PC-9 (cell line): Measurements from ENCODE around the gene SERPINE2. TPM values are rescaled to one million over a fixed set of nuclear protein-coding genes. Genes with fewer than 3 reads are reported as not detected.
A peak's percentile ranks its signal among the peaks of the same experiment; 100 is the strongest.

Experiments used
- BruUV-seq: library from RNA; stranded (reverse); fragments of 400-500 nt; replicated peaks from 2 replicates; lab custom pipeline; 2021; lab: Mats Ljungman, UMichigan
- CTCF ChIA-PET: fragments of 300-600 bp; sonication (Branson Sonifier 250); formaldehyde crosslinking; loops from one replicate; lab custom pipeline; 2022; ENCODE audit warnings: antibody characterized with exemption; lab: Charles Lee
- POLR2A ChIA-PET: fragments of 300-600 bp; sonication (Branson Sonifier 250); formaldehyde crosslinking; loops from one replicate; lab custom pipeline; 2022; ENCODE audit warnings: antibody characterized with exemption; ENCODE audit not compliant: unreplicated experiment; lab: Charles Lee
- DNase-seq, 2 experiments: peaks; one replicate each; pipeline versions ENCODE4 v3.0.0 to v3.0.0-alpha.2; 2015 to 2022; ENCODE audit warnings: mixed read lengths in 1 of 2
- H2AFZ ChIP-seq: fragments of 200-600 bp; sonication (generic); 2 replicates; pipeline ENCODE4 v1.8.1; 2017; ENCODE audit warnings: antibody characterized with exemption
- H3F3A ChIP-seq: fragments of 200-600 bp; sonication (generic); 2 replicates; pipeline ENCODE4 v1.8.1; 2017; ENCODE audit warnings: antibody characterized with exemption, mild to moderate bottlenecking, low read depth; ENCODE audit not compliant: insufficient read depth
- H3K27ac ChIP-seq: fragments of 200-600 bp; sonication (generic); 2 replicates; pipeline ENCODE4 v1.6.1; 2016; ENCODE audit warnings: mixed run types
- H3K27me3 ChIP-seq: fragments of 200-600 bp; sonication (generic); 2 replicates; pipeline ENCODE4 v1.6.1; 2016; ENCODE audit warnings: low read depth, mixed run types; ENCODE audit not compliant: insufficient read depth
- H3K36me3 ChIP-seq: fragments of 200-600 bp; sonication (generic); 2 replicates; pipeline ENCODE4 v1.6.1; 2016; ENCODE audit warnings: low read depth, mixed run types
- H3K4me1 ChIP-seq: fragments of 200-600 bp; sonication (generic); replicated peaks from 2 replicates; pipeline ENCODE4 v1.6.1; 2016; ENCODE audit warnings: mixed run types; ENCODE audit not compliant: insufficient read depth
- H3K4me2 ChIP-seq: fragments of 200-600 bp; sonication (generic); 2 replicates; pipeline ENCODE4 v1.6.1; 2017; ENCODE audit warnings: mixed run types
- H3K4me3 ChIP-seq: fragments of 200-600 bp; sonication (generic); 2 replicates; pipeline ENCODE4 v1.6.1; 2016; ENCODE audit warnings: mixed run types
- H3K79me2 ChIP-seq: fragments of 200-600 bp; sonication (generic); 2 replicates; pipeline ENCODE4 v1.6.1; 2017; ENCODE audit warnings: low read depth, mixed run types
- H3K9me2 ChIP-seq: fragments of 200-600 bp; sonication (generic); 2 replicates; pipeline ENCODE4 v1.8.1; 2017; ENCODE audit warnings: mild to moderate bottlenecking; ENCODE audit not compliant: insufficient read depth
- H3K9me3 ChIP-seq: fragments of 200-600 bp; sonication (generic); 2 replicates; pipeline ENCODE4 v1.8.1; 2016; ENCODE audit warnings: low read depth; ENCODE audit not compliant: insufficient read depth
- H4K20me1 ChIP-seq: fragments of 200-600 bp; sonication (generic); 2 replicates; pipeline ENCODE4 v1.8.1; 2017; ENCODE audit not compliant: insufficient read depth
- CTCF ChIP-seq: fragments of 200-600 bp; sonication (generic); conservative IDR thresholded peaks from 2 replicates; pipeline ENCODE4 v1.6.1; 2017; ENCODE audit warnings: mixed run types, antibody characterized with exemption, mild to moderate bottlenecking, moderate library complexity
- EZH2 ChIP-seq: fragments of 200-600 bp; sonication (generic); IDR thresholded peaks from 2 replicates; pipeline ENCODE4 v1.8.0; 2017; ENCODE audit warnings: antibody characterized with exemption, low read depth
- intact Hi-C: fragments of 100-400 bp; cut with micrococcal nuclease; formaldehyde crosslinking; loops from one replicate; pipeline ENCODE4 v1.10.0; 2022; ENCODE audit not compliant: unreplicated experiment
- total RNA-seq: library from RNA; stranded (reverse); gene quantifications from 2 replicates; pipeline ENCODE4 v1.2.3, GENCODE V29; 2021

SERPINE2 gene
- total RNA-seq, 1 experiment from 2014 or later, result 110 TPM

GRCh38 chr2:223947711-223948205 is 91.3 kb downstream of the SERPINE2 start:
- Histone ChIP-seq H3K9me3 (no peaks in the 10 kb centered on the region), H4K20me1 (no peaks in the 10 kb centered on the region), H3K27ac (no peak overlapping the region), H2AFZ (no peak overlapping the region), H3F3A (peaks cover 27% of the 10 kb centered on the region), H3K79me2 (peaks cover 23% of the 10 kb centered on the region), H3K4me2 (no peak overlapping the region), H3K9me2 (no peaks in the 10 kb centered on the region), H3K4me3 (no peak overlapping the region), H3K36me3 (no peaks in the 10 kb centered on the region), H3K27me3 (no peaks in the 10 kb centered on the region), H3K4me1 (peaks cover 31% of the 10 kb centered on the region)
- no TSS peak for BruUV-seq
- TF ChIP-seq EZH2, result no peak
- TF ChIP-seq CTCF, result no peak
- ChIA-PET CTCF (no interaction called here), POLR2A (no interaction called here)
- no peak for DNase-seq
- intact Hi-C loops, result loop anchor here (10.0 kb wide), 1 partner anchor 637 kb away; the partner anchor contains the start of gene CUL3

- H3K9me3 ChIP-seq, result no peaks in the 10 kb centered on the region
- TF ChIP-seq CTCF, result no peak
- no peak for TF ChIP-seq EZH2
- ChIA-PET CTCF (no interaction called here), POLR2A (no interaction called here)
- no peaks in the 10 kb centered on the region for H4K20me1 ChIP-seq
- DNase-seq, result no peak
- peaks cover 47% of the 10 kb centered on the region for H3K4me1 ChIP-seq
- H3F3A ChIP-seq, result peaks cover 46% of the 10 kb centered on the region
- H3K27ac ChIP-seq, result no peak overlapping the region
- no peaks in the 10 kb centered on the region for H3K9me2 ChIP-seq
- H3K79me2 ChIP-seq, result peaks cover 31% of the 10 kb centered on the region
- H3K27me3 ChIP-seq, result no peaks in the 10 kb centered on the region
- peak overlapping the region; percentile 77 for H3K4me2 ChIP-seq
- peak overlapping the region; percentile 74 for H3K4me3 ChIP-seq
- H3K36me3 ChIP-seq, result no peaks in the 10 kb centered on the region
- BruUV-seq, result no TSS peak
- intact Hi-C loops, result loop anchor here (1.0 to 10.0 kb wide), 2 partner anchors 12 to 639 kb away; partner anchors contain the start of genes CUL3 and MRPL44
- peak overlapping the region; percentile 91 for H2AFZ ChIP-seq
Observed at GRCh38 chr2:223945755-223946154, 93.3 kb downstream of the SERPINE2 start.

DNA sequence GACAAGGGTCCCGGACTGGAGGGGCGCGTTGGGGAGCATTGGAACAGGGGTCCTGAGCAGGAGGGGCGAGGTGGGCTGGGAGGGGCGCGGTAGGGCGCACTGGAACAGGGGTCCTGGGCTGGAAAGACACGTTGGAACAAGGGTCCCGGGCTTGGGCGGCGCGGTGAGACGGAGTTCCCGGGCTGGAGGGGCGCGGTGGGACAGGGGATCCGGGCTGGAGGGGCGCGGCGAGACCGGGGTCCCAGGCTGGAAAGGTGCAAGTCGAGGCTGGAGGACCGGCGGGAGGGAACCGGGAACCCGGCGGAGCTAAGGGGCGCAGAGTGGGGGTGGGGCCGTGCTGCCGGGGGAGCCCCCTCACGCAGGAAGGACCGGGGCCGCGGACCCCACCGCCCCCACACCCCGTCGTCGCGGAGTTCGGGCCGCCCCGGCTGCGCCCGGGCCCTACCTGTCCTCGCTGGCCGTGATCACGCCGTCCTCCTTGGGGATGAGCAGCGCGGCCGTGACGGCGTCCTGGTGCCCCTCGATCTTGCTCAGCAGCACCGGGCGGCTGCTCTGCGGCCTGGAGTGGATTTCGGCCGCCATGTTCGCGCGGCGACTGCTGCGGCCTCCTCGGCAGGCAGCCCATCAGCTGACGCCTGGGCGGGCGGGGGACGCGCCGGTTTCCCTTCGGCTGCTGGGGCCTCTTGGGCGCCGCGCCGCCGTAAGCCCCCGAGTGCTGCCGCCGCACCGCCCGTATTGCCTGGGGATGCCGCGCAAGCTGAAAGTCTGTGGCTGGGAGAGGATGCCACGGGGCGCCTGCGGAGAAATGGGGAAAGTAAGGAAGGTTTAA is 94.2 kb downstream of the SERPINE2 start, which contains the start of gene WDFY1:
WDFY1 (minus strand) TSS at position 633 of the 829 bp plus-strand sequence; CDS start at position 582, 51 bp downstream.
- 0 out of 2 replicates have a peak within 1 kb of the TSS, but pooled peaks have one; percentile 1 for H3K27ac ChIP-seq
- H3F3A ChIP-seq, result peaks cover 44% of the 10 kb centered on the region
- BruUV-seq, result no TSS peak
- H3K79me2 ChIP-seq, result peaks cover 39% of the 10 kb centered on the region
- H3K27me3 ChIP-seq, result no peaks in the 10 kb centered on the region
- peaks cover 5% of the 10 kb centered on the region; the same call in 1 of the 2 replicates for H3K36me3 ChIP-seq
- no peak for TF ChIP-seq CTCF
- TF ChIP-seq EZH2, result no peak
- peak; percentile 77 to 94 for DNase-seq
- ChIA-PET CTCF (no interaction called here), POLR2A (interaction anchor here (0.6 to 0.7 kb wide), 2 partner anchors 144 to 418 kb away, joined by 3 to 20 read pairs; no protein-coding TSS in a partner anchor)
- H4K20me1 ChIP-seq, result no peaks in the 10 kb centered on the region
- H3K4me2 ChIP-seq, result peak within 1 kb of the TSS; percentile 77
- H3K9me2 ChIP-seq, result no peaks in the 10 kb centered on the region
- no peaks in the 10 kb centered on the region for H3K9me3 ChIP-seq
- H3K4me3 ChIP-seq, result peak within 1 kb of the TSS; percentile 74
- intact Hi-C loops, result loop anchor here (1.0 to 10.0 kb wide), 5 partner anchors 12 to 973 kb away; partner anchors contain the start of genes AP1S3, CUL3 and MRPL44
- peaks cover 42% of the 10 kb centered on the region for H3K4me1 ChIP-seq
- H2AFZ ChIP-seq, result peak within 1 kb of the TSS; percentile 91
